DOHH2 (cell line): ENCODE measurements around the gene SLC25A42.
"Not testable (repeated sequence)": the region's sequence is repeated elsewhere in the genome, so short reads cannot be mapped to it uniquely, and the experiment has no call there.

Source experiments
- EZH2phosphoT487 ChIP-seq: fragments of 200-600 bp; sonication (generic); IDR thresholded peaks from 2 replicates; pipeline ENCODE4 v1.6.1; 2017; ENCODE audit warnings: borderline replicate concordance, mild to moderate bottlenecking, antibody characterized with exemption, low read length, moderate library complexity, mixed read lengths
- TF ChIP-seq, protein P1 (sequence below): fragments of 200-600 bp; sonication (generic); IDR thresholded peaks from one replicate; pipeline ENCODE4 v1.5.1; 2014; ENCODE audit warnings: antibody characterized with exemption, mild to moderate bottlenecking, low read depth, low read length; ENCODE audit not compliant: poor library complexity, severe bottlenecking

DNA sequence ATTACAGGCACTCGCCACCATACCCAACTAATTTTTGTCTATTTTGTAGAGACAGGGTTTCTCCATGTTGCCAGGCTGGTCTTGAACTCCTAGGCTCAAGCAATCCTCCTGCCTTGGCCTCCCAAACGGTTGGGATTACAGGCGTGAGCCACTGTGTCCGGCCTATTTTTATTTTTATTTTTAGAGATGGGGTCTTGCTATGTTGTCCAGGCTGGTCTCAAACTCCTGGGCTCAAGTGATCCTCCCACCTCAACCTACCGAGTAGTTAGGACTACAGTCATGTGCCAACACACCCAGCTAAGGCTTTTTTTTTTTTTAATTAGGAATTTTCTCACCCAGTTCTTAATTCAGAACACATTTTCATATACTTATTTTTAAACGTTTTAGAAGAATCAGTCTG is 71.9 kb downstream of the SLC25A42 start:
- TF ChIP-seq, protein P1, sequence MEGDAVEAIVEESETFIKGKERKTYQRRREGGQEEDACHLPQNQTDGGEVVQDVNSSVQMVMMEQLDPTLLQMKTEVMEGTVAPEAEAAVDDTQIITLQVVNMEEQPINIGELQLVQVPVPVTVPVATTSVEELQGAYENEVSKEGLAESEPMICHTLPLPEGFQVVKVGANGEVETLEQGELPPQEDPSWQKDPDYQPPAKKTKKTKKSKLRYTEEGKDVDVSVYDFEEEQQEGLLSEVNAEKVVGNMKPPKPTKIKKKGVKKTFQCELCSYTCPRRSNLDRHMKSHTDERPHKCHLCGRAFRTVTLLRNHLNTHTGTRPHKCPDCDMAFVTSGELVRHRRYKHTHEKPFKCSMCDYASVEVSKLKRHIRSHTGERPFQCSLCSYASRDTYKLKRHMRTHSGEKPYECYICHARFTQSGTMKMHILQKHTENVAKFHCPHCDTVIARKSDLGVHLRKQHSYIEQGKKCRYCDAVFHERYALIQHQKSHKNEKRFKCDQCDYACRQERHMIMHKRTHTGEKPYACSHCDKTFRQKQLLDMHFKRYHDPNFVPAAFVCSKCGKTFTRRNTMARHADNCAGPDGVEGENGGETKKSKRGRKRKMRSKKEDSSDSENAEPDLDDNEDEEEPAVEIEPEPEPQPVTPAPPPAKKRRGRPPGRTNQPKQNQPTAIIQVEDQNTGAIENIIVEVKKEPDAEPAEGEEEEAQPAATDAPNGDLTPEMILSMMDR: not testable (repeated sequence)
- TF ChIP-seq EZH2phosphoT487: not testable (repeated sequence)
